Sigmoid colon (tissue), 7 donors: ENCODE data around the gene HCFC2. TPM values are rescaled to one million over a fixed set of nuclear protein-coding genes. Genes with fewer than 3 reads are reported as not detected.

ENCODE experiments used
- DNase-seq: peaks from one replicate; pipeline ENCODE4 v3.0.0-alpha.2; 2019
- H3K27ac ChIP-seq, 4 donors: fragments of 200-600 bp; sonication (generic); one replicate each; pipeline ENCODE4 v1.5.1; 2016 to 2019; ENCODE audit warnings: mild to moderate bottlenecking in 1 of 4
- H3K27me3 ChIP-seq, 3 donors: fragments of 200-600 bp; sonication (generic); one replicate each; pipeline ENCODE4 v1.5.1; 2019; ENCODE audit warnings: mild to moderate bottlenecking in 1 of 3
- H3K36me3 ChIP-seq, 4 donors: fragments of 200-600 bp; sonication (generic); one replicate each; pipeline ENCODE4 v1.5.1; 2016 to 2019
- H3K4me1 ChIP-seq, 4 donors: fragments of 200-600 bp; sonication (generic); one replicate each; pipeline ENCODE4 v1.5.1; 2017 to 2019
- H3K4me3 ChIP-seq, 4 donors: fragments of 200-600 bp; sonication (generic); one replicate each; pipeline ENCODE4 v1.5.1; 2017 to 2019; ENCODE audit warnings: mild to moderate bottlenecking in 2 of 4, moderate library complexity in 1 of 4
- H3K9me3 ChIP-seq, 4 donors: fragments of 200-600 bp in 3 of 4; sonication (generic) in 3 of 4; one replicate each; pipeline versions ENCODE4 v1.5.1 to v1.6.1; 2013 to 2019
- EP300 ChIP-seq, 4 donors: sonication (generic); formaldehyde crosslinking; IDR thresholded peaks; one replicate each; pipeline ENCODE4 v1.6.1; 2017; ENCODE audit warnings: antibody characterized with exemption in 4 of 4
- POLR2A ChIP-seq, 2 donors: fragments of 450-650 bp; IDR thresholded peaks; one replicate each; pipeline ENCODE4 v1.6.1; 2016; ENCODE audit warnings: antibody characterized with exemption in 2 of 2, mild to moderate bottlenecking in 2 of 2, moderate library complexity in 2 of 2
- POLR2AphosphoS5 ChIP-seq, 4 donors: sonication (generic); formaldehyde crosslinking; IDR thresholded peaks; one replicate each; pipeline ENCODE4 v1.6.1; 2017; ENCODE audit warnings: antibody characterized with exemption in 4 of 4
- WGBS, 2 donors: extraction: QIAGEN DNeasy Blood & Tissue Kit; methylation state at CpG; one replicate each; pipeline ENCODE4 v1.1.7; 2013; 5-methylcytosine and 5-hydroxymethylcytosine counted together
- intact Hi-C: fragments of 100-400 bp; cut with DNase I; formaldehyde crosslinking; loops from one replicate; pipeline ENCODE4 v1.15.1; 2023
- polyA plus RNA-seq, 3 donors: library from polyadenylated mRNA; stranded (reverse); fragments of 200-250 nt; gene quantifications; one replicate each; pipeline ENCODE4 v1.2.3, GENCODE V29; 2013
- total RNA-seq, 4 donors: library from RNA; depleted of rRNA; stranded (reverse); fragments of >200 nt; gene quantifications; one replicate each; pipeline ENCODE4 v1.1.0, GENCODE V29; 2016
- TF ChIP-seq, protein P1 (sequence below), 4 experiments: fragments of 450-650 bp in 3 of 4; fragments of 200-600 bp in 1 of 4; IDR thresholded peaks; one replicate each; pipeline ENCODE4 v1.5.1; 2016 to 2019; ENCODE audit warnings: antibody characterized with exemption in 4 of 4, mild to moderate bottlenecking in 3 of 4, moderate library complexity in 2 of 4
- donor health status: healthy with polysubstance abuse.
- donor health status: Bipolar disorder and iron deficiency.
- donor health status: healthy.

HCFC2 gene
- total and polyA plus RNA-seq, 7 donors: 4.9 to 53.6 (median 35.7) TPM

DNA sequence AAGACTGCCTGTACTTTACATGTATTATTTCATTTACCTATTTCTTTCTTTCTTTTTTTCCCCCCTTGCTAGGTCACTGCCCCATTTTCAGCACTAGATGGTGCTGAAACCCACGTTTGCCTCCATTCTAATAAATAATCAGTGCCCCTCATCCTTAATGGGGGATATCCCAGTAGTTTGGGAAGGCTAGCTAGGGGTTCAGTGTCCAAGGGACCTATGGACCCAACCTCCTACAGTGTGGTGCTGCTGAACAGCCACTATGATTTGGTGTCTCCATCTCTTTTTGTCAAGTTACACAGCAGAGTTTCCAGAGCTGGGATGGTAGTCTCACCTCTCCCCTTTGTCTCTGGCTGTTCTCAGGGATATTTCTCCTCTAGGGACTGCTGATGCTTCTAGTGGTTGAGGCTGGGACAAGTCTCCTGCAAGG, 6.5 kb upstream of the HCFC2 start:
- DNase-seq: no peak
- H3K27me3 ChIP-seq: no peaks in the 10 kb centered on the region
- no peaks in the 10 kb centered on the region for H3K9me3 ChIP-seq
- H3K4me1 ChIP-seq: peaks cover 0 to 36% (median 22%) of the 10 kb centered on the region in 4 donors
- no peak overlapping the region for H3K27ac ChIP-seq
- intact Hi-C loops: loop anchor here (2.0 kb wide), 1 partner anchor 51 kb away; no protein-coding TSS in a partner anchor
- no peak for TF ChIP-seq POLR2AphosphoS5 (IDR thresholded peaks at IDR 0.05)
- TF ChIP-seq, protein P1, sequence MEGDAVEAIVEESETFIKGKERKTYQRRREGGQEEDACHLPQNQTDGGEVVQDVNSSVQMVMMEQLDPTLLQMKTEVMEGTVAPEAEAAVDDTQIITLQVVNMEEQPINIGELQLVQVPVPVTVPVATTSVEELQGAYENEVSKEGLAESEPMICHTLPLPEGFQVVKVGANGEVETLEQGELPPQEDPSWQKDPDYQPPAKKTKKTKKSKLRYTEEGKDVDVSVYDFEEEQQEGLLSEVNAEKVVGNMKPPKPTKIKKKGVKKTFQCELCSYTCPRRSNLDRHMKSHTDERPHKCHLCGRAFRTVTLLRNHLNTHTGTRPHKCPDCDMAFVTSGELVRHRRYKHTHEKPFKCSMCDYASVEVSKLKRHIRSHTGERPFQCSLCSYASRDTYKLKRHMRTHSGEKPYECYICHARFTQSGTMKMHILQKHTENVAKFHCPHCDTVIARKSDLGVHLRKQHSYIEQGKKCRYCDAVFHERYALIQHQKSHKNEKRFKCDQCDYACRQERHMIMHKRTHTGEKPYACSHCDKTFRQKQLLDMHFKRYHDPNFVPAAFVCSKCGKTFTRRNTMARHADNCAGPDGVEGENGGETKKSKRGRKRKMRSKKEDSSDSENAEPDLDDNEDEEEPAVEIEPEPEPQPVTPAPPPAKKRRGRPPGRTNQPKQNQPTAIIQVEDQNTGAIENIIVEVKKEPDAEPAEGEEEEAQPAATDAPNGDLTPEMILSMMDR (IDR thresholded peaks at IDR 0.05): peak; percentile 38 to 58 (median 46)
- no peaks in the 10 kb centered on the region for H3K36me3 ChIP-seq
- H3K4me3 ChIP-seq: no peak overlapping the region
- 0 to 12% methylated on average over 1 of the region's 1 CpG for WGBS, 2 donors

DNA sequence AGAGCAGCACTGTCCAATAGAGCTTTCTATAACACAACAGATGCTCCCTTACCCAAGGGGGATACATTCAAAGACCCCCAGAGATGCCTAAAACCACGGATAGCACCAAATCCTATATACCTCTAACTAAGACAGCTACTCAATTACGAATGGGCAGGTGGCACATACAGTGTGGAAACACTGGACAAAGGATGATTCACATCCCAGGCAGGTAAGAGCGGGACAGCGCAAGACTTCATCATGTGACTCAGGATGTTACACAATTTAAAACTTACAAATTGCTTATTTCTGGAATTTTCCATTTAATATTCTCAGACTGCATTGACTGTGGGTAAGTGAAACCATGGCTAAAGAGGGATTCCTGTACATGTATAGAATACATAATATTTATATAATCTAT, 5.5 kb upstream of the HCFC2 start:
- intact Hi-C loops: no loop called here
- WGBS, 2 donors: 88% methylated on average over 4 of the region's 4 CpGs
- Histone ChIP-seq H3K4me3 (no peak overlapping the region), H3K36me3 (no peaks in the 10 kb centered on the region), H3K9me3 (no peaks in the 10 kb centered on the region), H3K27ac (no peak overlapping the region), H3K4me1 (peaks cover 0 to 44% (median 29%) of the 10 kb centered on the region in 4 donors), H3K27me3 (no peaks in the 10 kb centered on the region)
- no peak for DNase-seq
- TF ChIP-seq EP300 (IDR thresholded peaks at IDR 0.05) (no peak), POLR2A (IDR thresholded peaks at IDR 0.05) (no peak), POLR2AphosphoS5 (IDR thresholded peaks at IDR 0.05) (no peak)
- TF ChIP-seq, protein P1 (IDR thresholded peaks at IDR 0.05): no peak

DNA sequence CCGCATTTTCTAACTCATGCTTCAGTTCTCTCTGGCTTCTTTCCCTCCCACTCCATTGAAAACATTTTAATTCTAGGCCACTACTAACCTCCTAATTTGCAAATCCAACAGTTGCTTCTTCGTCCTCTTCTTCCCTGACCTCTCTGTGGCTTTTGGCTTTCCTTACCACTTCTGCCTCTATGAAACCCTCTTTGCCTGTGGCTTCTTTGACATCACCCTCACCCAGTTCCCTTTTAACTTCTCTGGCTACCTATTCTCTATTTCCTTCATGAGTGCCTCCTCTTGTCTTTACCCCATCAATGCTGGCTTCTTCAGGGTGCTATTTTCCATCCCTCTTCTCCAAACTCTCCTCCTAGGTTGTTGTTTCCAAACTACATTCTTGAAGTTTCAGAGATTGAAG, 4.4 kb upstream of the HCFC2 start:
- intact Hi-C loops: no loop called here
- WGBS, 2 donors: 65 to 82% methylated on average over 2 of the region's 2 CpGs

DNA sequence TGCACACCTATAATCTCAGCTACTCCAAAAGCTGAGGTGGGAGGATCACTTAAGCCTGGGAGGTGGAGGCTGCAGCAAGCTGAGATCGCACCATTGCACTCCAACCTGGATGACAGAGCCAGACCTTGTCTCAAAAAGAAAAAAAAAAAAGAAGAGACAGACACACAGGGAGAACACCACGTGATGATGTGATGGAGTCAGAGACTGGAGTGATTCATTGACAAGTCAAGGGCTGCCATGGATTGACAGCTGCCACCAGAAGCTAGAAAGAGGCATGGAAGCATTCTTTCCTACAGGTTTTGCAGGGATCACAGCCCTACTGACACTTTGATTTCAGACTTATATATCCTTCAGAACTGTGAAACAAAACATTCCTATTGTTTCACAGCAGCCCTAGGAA, 3.5 kb upstream of the HCFC2 start:
- TF ChIP-seq POLR2A (IDR thresholded peaks at IDR 0.05) (no peak), POLR2AphosphoS5 (IDR thresholded peaks at IDR 0.05) (no peak), EP300 (IDR thresholded peaks at IDR 0.05) (no peak)
- TF ChIP-seq, protein P1 (IDR thresholded peaks at IDR 0.05): no peak
- no peaks in the 10 kb centered on the region for H3K36me3 ChIP-seq
- intact Hi-C loops: no loop called here
- WGBS, 2 donors: 57 to 66% methylated on average over 2 of the region's 2 CpGs
- no peaks in the 10 kb centered on the region for H3K27me3 ChIP-seq
- no peaks in the 10 kb centered on the region for H3K9me3 ChIP-seq
- H3K4me3 ChIP-seq: no peak overlapping the region
- DNase-seq: no peak
- H3K27ac ChIP-seq: no peak overlapping the region
- peaks cover 0 to 36% (median 28%) of the 10 kb centered on the region in 4 donors for H3K4me1 ChIP-seq

More for the DNA sequence above, 4.4 kb upstream of the HCFC2 start:
- no peaks in the 10 kb centered on the region for H3K9me3 ChIP-seq
- no peak for DNase-seq
- H3K27me3 ChIP-seq: no peaks in the 10 kb centered on the region
- peaks cover 0 to 39% (median 28%) of the 10 kb centered on the region in 4 donors for H3K4me1 ChIP-seq
- H3K36me3 ChIP-seq: no peaks in the 10 kb centered on the region
- TF ChIP-seq EP300 (IDR thresholded peaks at IDR 0.05) (no peak), POLR2A (IDR thresholded peaks at IDR 0.05) (no peak), POLR2AphosphoS5 (IDR thresholded peaks at IDR 0.05) (no peak)
- TF ChIP-seq, protein P1 (IDR thresholded peaks at IDR 0.05): no peak
- no peak overlapping the region for H3K4me3 ChIP-seq
- peak overlapping the region in 1 of 4 donors; percentile 41 for H3K27ac ChIP-seq

DNA sequence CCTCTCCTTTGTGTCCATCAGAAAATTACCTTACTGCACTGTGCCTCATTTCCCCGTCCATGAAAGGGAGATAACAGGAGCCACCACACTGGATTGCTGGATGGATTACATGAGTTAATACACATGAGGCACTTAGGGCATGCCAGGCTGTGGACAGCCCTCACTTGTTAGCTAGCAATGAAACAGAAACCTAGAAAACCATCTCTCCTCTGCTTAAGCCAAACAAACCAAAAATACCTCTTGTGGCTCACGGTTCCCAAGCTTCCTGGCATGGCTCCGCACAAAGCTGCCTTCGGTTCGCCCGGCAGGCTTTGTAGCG, 660 bp upstream of the HCFC2 start:
- DNase-seq: peak; percentile 65
- intact Hi-C loops: loop anchor here (2.0 kb wide), 1 partner anchor 99 kb away; the partner anchor contains the start of gene TDG
- Histone ChIP-seq H3K36me3 (peaks cover 0 to 23% (median 2%) of the 10 kb centered on the region in 4 donors), H3K9me3 (no peaks in the 10 kb centered on the region), H3K27ac (peak overlapping the region; percentile 88 to 96 (median 92)), H3K4me1 (peaks cover 0 to 50% (median 40%) of the 10 kb centered on the region in 4 donors), H3K4me3 (peak overlapping the region; percentile 79 to 94 (median 88)), H3K27me3 (no peaks in the 10 kb centered on the region)
- TF ChIP-seq POLR2AphosphoS5 (IDR thresholded peaks at IDR 0.05) (no peak), POLR2A (IDR thresholded peaks at IDR 0.05) (no peak), EP300 (IDR thresholded peaks at IDR 0.05) (no peak)
- TF ChIP-seq, protein P1 (IDR thresholded peaks at IDR 0.05): no peak
- 1 to 2% methylated on average over 7 of the region's 7 CpGs for WGBS, 2 donors
